ENCODE measurements around the gene CCDC18.
A peak's percentile ranks its signal among the peaks of the same experiment; 100 is the strongest.

Gene CCDC18

DNA sequence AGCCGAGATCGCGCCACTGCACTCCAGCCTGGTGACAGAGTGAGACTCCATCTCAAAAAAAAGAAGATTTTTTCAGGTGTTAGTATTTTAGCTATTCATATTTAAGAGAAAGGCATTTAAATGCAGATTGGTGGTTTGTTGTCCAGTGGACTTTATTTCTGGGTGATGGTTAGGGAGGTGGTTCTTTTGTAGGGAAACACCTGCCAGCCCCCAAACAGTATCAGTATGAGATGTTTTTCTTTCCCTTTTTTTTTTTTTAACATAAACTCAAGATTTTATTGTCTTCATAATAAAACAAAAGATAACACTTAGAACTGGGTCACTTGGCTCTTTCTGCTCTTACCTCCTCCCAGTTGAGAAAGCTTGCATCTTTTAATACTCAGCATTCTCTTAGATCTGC, 9.9 kb downstream of the CCDC18 start:
- no peak for TF ChIP-seq CTCF (conservative IDR thresholded peaks at IDR 0.05; ENCODE audit: control insufficient read depth, insufficient read depth, low read depth, low read length)

DNA sequence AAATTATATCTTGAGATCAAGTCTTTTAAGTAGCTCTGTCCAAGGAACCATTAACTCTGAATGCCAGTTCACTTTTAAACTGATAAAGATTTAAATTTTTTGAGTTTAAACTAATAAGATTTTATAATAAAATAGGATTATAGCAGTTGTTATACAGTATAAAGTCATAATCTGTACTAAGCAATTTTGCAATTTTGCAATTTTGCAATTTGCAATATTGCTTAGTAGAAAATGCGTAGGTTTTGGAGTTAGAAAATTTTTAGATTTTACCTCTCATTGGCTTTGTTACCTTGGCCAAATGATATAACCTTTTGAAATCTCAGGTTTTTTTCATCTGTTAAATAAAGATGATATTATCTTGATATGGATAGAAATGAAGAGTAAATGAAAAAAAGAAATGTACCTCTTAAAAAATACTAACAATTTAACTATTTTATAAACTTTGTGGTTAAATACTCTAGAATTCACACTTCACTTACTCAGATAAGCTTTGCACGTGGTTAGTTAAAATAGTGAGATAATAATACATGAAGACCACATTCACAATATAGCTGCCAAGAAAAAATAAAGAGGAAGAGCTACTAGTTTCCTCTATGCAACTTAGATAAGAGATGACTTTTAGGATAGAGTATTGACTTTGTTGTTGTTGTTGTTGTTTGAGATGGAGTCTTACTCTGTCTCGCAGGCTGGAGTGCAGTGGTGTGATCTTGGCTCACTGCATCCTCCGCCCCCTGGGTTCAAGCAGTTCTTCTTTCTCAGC, 13.9 kb downstream of the CCDC18 start:
- H3K4me3 ChIP-seq (ENCODE audit: control insufficient read depth, low read depth, low read length): no peak overlapping the region
- no peak for TF ChIP-seq CTCF (conservative IDR thresholded peaks at IDR 0.05; ENCODE audit: control insufficient read depth, insufficient read depth, low read depth, low read length)
- no peak for DNase-seq (ENCODE audit: low read depth)

More for the DNA sequence above, 9.9 kb downstream of the CCDC18 start:
- H3K4me3 ChIP-seq (ENCODE audit: control insufficient read depth, low read depth, low read length): no peak overlapping the region
- no peak for DNase-seq (ENCODE audit: low read depth)

GRCh38 chr1:93196591-93196990, 16.1 kb downstream of the CCDC18 start:
- peak; percentile 27 for DNase-seq (ENCODE audit: low read depth)
- no peak for TF ChIP-seq CTCF (conservative IDR thresholded peaks at IDR 0.05; ENCODE audit: control insufficient read depth, insufficient read depth, low read depth, low read length)
- no peak overlapping the region for H3K4me3 ChIP-seq (ENCODE audit: control insufficient read depth, low read depth, low read length)

DNA sequence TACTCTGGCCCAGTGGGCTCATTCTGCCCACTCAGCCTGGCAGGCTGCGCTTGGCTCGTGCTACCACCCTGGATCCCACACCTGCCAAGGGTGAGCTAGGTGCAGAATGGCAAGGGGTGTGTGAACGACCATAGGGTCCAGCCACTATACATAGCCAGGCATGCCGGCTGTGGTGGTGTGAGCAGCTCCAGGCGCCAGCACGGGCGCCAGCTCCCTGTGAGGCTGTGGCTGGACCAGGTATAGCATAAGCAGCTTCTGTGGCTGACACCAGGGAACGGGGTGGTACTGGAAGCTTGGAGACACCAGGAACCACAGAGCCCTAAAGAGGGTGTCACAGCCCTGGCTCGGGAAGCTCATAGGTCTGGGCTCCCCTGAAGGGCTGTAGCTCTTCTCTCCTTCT, 18.6 kb downstream of the CCDC18 start:
- TF ChIP-seq CTCF (conservative IDR thresholded peaks at IDR 0.05; ENCODE audit: control insufficient read depth, insufficient read depth, low read depth, low read length): no peak

DNA sequence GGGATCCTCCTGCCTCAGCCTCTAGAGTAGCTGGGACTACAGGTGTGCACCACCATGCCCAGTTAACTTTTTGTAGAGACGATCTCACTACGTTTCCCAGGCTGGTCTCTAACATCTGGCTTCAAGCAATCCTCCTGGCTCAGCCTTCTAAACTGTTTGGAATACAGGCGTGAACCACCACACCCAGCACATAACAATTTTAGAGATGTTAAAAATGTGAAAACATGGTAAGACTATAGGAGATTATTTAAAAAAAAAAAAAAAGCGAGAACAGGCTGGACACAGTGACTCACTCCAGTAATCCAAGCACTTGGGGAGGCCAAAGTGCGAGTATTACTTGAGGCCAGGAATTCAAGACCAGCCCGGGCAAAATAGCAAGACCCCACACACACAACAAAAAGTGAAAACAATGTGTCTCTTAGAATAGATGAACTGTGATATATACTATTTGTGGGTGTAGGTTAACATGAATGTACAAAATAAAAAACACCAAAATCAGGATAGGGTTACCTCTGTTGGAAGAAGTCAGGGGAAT, 19.6 kb downstream of the CCDC18 start:
- DNase-seq (ENCODE audit: low read depth): peak; percentile 2
- no peak for TF ChIP-seq CTCF (conservative IDR thresholded peaks at IDR 0.05; ENCODE audit: control insufficient read depth, insufficient read depth, low read depth, low read length)
- H3K4me3 ChIP-seq (ENCODE audit: control insufficient read depth, low read depth, low read length): no peak overlapping the region

More for the DNA sequence above, 18.6 kb downstream of the CCDC18 start:
- no peak overlapping the region for H3K4me3 ChIP-seq (ENCODE audit: control insufficient read depth, low read depth, low read length)
- no peak for DNase-seq (ENCODE audit: low read depth)

DNA sequence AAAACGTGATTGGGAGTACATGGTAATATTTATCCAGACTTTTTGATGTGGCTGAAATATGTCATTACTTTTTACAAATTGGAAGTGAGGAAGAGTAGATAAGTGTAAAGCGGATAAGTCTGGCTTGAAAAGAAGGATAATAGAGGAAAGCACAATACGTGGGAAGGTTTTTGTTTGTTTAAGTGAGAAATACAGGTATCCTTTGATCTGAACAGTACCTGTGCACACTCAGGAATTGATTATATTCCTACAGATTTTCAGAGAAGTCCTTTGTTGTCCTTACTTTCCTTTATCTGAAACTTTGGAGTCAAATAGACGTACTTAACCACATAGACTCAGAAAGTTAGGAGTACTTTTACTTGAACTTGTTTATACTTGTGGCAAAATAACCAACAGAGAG, 20.2 kb downstream of the CCDC18 start:
- H3K4me3 ChIP-seq (ENCODE audit: control insufficient read depth, low read depth, low read length): no peak overlapping the region
- DNase-seq (ENCODE audit: low read depth): no peak
- no peak for TF ChIP-seq CTCF (conservative IDR thresholded peaks at IDR 0.05; ENCODE audit: control insufficient read depth, insufficient read depth, low read depth, low read length)

All from fibroblast of mammary gland (primary cell).